B cell (primary cell): ENCODE measurements around the gene WRNIP1. TPM values are rescaled to one million over a fixed set of nuclear protein-coding genes. Genes with fewer than 3 reads are reported as not detected.

ENCODE experiments used
- ATAC-seq: fragments of 200-7000 bp; cut with Tn5 transposase; one replicate; pipeline ENCODE4 v1.10.0; 2021; ENCODE audit warnings: low read depth, mild to moderate bottlenecking, moderate number of reproducible peaks, moderate library complexity
- CTCF ChIA-PET: fragments of 350-600 bp; sonication (Branson Sonifier 250); formaldehyde crosslinking; loops from one replicate; lab custom pipeline; 2021; ENCODE audit warnings: antibody characterized with exemption, inconsistent platforms; lab: Charles Lee
- POLR2A ChIA-PET: fragments of 350-600 bp; sonication (Branson Sonifier 250); formaldehyde crosslinking; loops from one replicate; lab custom pipeline; 2021; ENCODE audit warnings: antibody characterized with exemption; lab: Charles Lee
- DNase-seq: peaks from one replicate; pipeline ENCODE4 v3.0.0; 2013
- H2AFZ ChIP-seq: 2 replicates; pipeline ENCODE4 v1.6.1; 2012; ENCODE audit warnings: mild to moderate bottlenecking, low read depth, low read length; ENCODE audit not compliant: insufficient read depth, poor library complexity, severe bottlenecking
- H3K27ac ChIP-seq, 2 donors: 1 replicate in 1 of 2; 2 replicates in 1 of 2; pipeline ENCODE4 v1.5.1; 2012 to 2013; ENCODE audit warnings: low read length in 2 of 2, mild to moderate bottlenecking in 2 of 2, moderate library complexity in 1 of 2
- H3K27me3 ChIP-seq, 4 experiments: fragments of 200-600 bp in 1 of 4; sonication (generic) in 1 of 4; replicated peaks in 1 of 4; 1 replicate in 2 of 4; 2 replicates in 2 of 4; pipeline versions ENCODE4 v1.6.1 to v1.7.0; 2013 to 2016; ENCODE audit warnings: low read length in 3 of 4, mild to moderate bottlenecking in 2 of 4, mixed read lengths in 1 of 4, moderate library complexity in 1 of 4; ENCODE audit not compliant: insufficient read depth in 4 of 4, control insufficient read depth in 3 of 4; ENCODE audit errors: control extremely low read depth in 1 of 4
- H3K36me3 ChIP-seq, 2 experiments: replicated peaks in 1 of 2; 1 replicate in 1 of 2; 2 replicates in 1 of 2; pipeline versions ENCODE4 v1.6.1 to v1.7.1; 2013; ENCODE audit warnings: low read length in 1 of 2; ENCODE audit not compliant: insufficient read depth in 2 of 2, control insufficient read depth in 1 of 2; ENCODE audit errors: control extremely low read depth in 1 of 2, extremely low read depth in 1 of 2
- H3K4me1 ChIP-seq, 2 donors: fragments of 200-600 bp in 1 of 2; sonication (generic) in 1 of 2; 1 replicate in 1 of 2; 2 replicates in 1 of 2; pipeline versions ENCODE4 v1.5.1 to v1.6.1; 2013 to 2017; ENCODE audit warnings: low read length in 2 of 2; ENCODE audit not compliant: control insufficient read depth in 2 of 2, insufficient read depth in 2 of 2
- H3K4me2 ChIP-seq: replicated peaks from 2 replicates; pipeline ENCODE3; 2012; ENCODE audit warnings: mild to moderate bottlenecking, low read depth, low read length; ENCODE audit not compliant: poor library complexity, severe bottlenecking
- H3K4me3 ChIP-seq, 5 experiments: fragments of 200-600 bp in 1 of 5; sonication (generic) in 1 of 5; 1 replicate in 3 of 5; 2 replicates in 2 of 5; pipeline versions ENCODE4 v1.5.1 to v1.7.0; 2011 to 2016; ENCODE audit warnings: low read length in 4 of 5, mild to moderate bottlenecking in 4 of 5, low read depth in 2 of 5, control low read depth in 1 of 5, moderate library complexity in 1 of 5; ENCODE audit not compliant: insufficient read depth in 1 of 5; ENCODE audit errors: control extremely low read depth in 1 of 5, extremely low read depth in 1 of 5
- H3K79me2 ChIP-seq: fragments of 200-600 bp; sonication (generic); one replicate; pipeline ENCODE4 v1.6.0; 2016; ENCODE audit warnings: low read length; ENCODE audit not compliant: control insufficient read depth, insufficient read depth
- H3K9ac ChIP-seq: fragments of 200-600 bp; sonication (generic); 2 replicates; pipeline ENCODE4 v1.6.1; 2017; ENCODE audit warnings: mild to moderate bottlenecking, low read length, moderate library complexity
- H3K9me3 ChIP-seq, 3 donors: one replicate each; pipeline versions ENCODE4 v1.6.1 to v1.7.1; 2013; ENCODE audit warnings: low read length in 2 of 3; ENCODE audit not compliant: control insufficient read depth in 2 of 3, insufficient read depth in 1 of 3; ENCODE audit errors: control extremely low read depth in 1 of 3
- H4K20me1 ChIP-seq: 2 replicates; pipeline ENCODE4 v1.6.0; 2012; ENCODE audit warnings: mild to moderate bottlenecking, low read length; ENCODE audit not compliant: insufficient read depth, control insufficient read depth, poor library complexity, severe bottlenecking
- H3K27ac Mint-ChIP-seq: one replicate; pipeline ENCODE4 v1.8.0; 2021; ENCODE audit warnings: mixed read lengths
- H3K27me3 Mint-ChIP-seq: one replicate; pipeline ENCODE4 v1.8.0; 2021; ENCODE audit warnings: mixed read lengths
- H3K4me1 Mint-ChIP-seq: one replicate; pipeline ENCODE4 v1.8.0; 2021; ENCODE audit warnings: mixed read lengths
- H3K4me3 Mint-ChIP-seq: one replicate; pipeline ENCODE4 v1.8.0; 2021; ENCODE audit warnings: mixed read lengths
- H3K9me3 Mint-ChIP-seq: one replicate; pipeline ENCODE4 v1.8.0; 2022; ENCODE audit warnings: mixed read lengths; ENCODE audit not compliant: insufficient read depth
- EZH2 ChIP-seq: IDR thresholded peaks from 2 replicates; pipeline ENCODE4 v1.6.1; 2012; ENCODE audit warnings: borderline replicate concordance, low read depth, mild to moderate bottlenecking, moderate library complexity, low read length; ENCODE audit not compliant: insufficient read depth, poor library complexity, severe bottlenecking
- WGBS: methylation state at CpG from one replicate; pipeline ENCODE4 v1.1.5; 2013; ENCODE audit warnings: missing lambda C conversion rate; ENCODE audit not compliant: insufficient coverage; 5-methylcytosine and 5-hydroxymethylcytosine counted together
- intact Hi-C: fragments of 100-400 bp; cut with micrococcal nuclease; formaldehyde crosslinking; loops from one replicate; pipeline ENCODE4 v1.10.0; 2022
- polyA plus RNA-seq: library from polyadenylated mRNA; depleted of rRNA; stranded (reverse); fragments of >200 nt; gene quantifications from 2 replicates; pipeline ENCODE4 v1.2.3, GENCODE V29; 2012
- total RNA-seq, 2 donors: library from RNA; stranded (reverse); fragments of 120-200 nt in 1 of 2; gene quantifications; 1 replicate in 1 of 2; 2 replicates in 1 of 2; pipeline versions ENCODE4 v1.2.3 to v1.2.4, GENCODE V29; 2013 to 2022
- TF ChIP-seq, protein P1 (sequence below): fragments of 200-600 bp; IDR thresholded peaks from one replicate; pipeline ENCODE4 v1.8.0; 2022; ENCODE audit warnings: antibody characterized with exemption, mild to moderate bottlenecking

The WRNIP1 gene
- total and polyA plus RNA-seq, 2 donors (not counting 1 experiment from before 2014, with no cell fraction given) = 32.6 to 35.2 TPM

DNA sequence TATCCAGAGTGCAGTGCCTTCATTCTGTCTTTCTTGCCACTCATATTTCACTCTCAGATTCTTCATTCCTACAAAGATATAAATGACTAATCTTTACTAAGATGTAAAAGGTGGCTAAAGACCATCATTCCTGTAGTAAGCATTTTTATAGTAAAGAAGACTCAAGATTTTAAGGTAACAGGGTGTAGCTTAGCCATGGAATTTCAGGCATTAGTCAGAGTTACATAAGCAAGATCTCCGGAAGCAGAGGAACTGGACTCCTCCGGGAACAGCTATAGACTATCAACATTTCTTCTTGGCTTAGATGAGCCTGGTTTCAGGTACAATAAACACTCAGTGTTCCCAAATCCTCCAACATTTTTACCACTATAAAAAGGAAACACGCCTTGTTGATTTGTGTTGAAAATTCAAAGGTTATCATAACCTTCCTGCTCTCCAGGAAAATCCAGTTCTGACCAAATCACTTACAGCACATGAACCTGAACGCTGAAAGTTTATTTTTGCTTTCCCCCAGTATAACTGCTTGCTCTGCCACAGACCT is 52.8 kb downstream of the WRNIP1 start:
- Histone ChIP-seq H3K79me2 (no peaks in the 10 kb centered on the region), H3K27ac (no peak overlapping the region), H3K9me3 (peaks cover 4 to 14% (median 7%) of the 10 kb centered on the region in 3 donors), H2AFZ (no peak overlapping the region), H3K9ac (no peak overlapping the region), H3K4me2 (no peak overlapping the region), H3K4me1 (no peaks in the 10 kb centered on the region), H3K4me3 (no peak overlapping the region), H3K27me3 (no peaks in the 10 kb centered on the region), H4K20me1 (no peaks in the 10 kb centered on the region), H3K36me3 (no peaks in the 10 kb centered on the region)
- no peaks in the 10 kb centered on the region for H3K4me1 Mint-ChIP-seq
- CTCF ChIA-PET = interaction anchor here (1.5 kb wide), 1 partner anchor 27 kb away, joined by 7 read pairs; no protein-coding TSS in a partner anchor
- no peak for ATAC-seq
- POLR2A ChIA-PET = no interaction called here
- no peak overlapping the region for H3K27ac Mint-ChIP-seq
- peaks cover 7% of the 10 kb centered on the region for H3K27me3 Mint-ChIP-seq
- no peak overlapping the region for H3K4me3 Mint-ChIP-seq
- 100% methylated on average over 2 of the region's 4 CpGs for WGBS
- peaks cover 19% of the 10 kb centered on the region for H3K9me3 Mint-ChIP-seq
- DNase-seq = no peak
- no peak for TF ChIP-seq EZH2
- TF ChIP-seq, protein P1, sequence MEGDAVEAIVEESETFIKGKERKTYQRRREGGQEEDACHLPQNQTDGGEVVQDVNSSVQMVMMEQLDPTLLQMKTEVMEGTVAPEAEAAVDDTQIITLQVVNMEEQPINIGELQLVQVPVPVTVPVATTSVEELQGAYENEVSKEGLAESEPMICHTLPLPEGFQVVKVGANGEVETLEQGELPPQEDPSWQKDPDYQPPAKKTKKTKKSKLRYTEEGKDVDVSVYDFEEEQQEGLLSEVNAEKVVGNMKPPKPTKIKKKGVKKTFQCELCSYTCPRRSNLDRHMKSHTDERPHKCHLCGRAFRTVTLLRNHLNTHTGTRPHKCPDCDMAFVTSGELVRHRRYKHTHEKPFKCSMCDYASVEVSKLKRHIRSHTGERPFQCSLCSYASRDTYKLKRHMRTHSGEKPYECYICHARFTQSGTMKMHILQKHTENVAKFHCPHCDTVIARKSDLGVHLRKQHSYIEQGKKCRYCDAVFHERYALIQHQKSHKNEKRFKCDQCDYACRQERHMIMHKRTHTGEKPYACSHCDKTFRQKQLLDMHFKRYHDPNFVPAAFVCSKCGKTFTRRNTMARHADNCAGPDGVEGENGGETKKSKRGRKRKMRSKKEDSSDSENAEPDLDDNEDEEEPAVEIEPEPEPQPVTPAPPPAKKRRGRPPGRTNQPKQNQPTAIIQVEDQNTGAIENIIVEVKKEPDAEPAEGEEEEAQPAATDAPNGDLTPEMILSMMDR = no peak
- intact Hi-C loops = no loop called here

DNA sequence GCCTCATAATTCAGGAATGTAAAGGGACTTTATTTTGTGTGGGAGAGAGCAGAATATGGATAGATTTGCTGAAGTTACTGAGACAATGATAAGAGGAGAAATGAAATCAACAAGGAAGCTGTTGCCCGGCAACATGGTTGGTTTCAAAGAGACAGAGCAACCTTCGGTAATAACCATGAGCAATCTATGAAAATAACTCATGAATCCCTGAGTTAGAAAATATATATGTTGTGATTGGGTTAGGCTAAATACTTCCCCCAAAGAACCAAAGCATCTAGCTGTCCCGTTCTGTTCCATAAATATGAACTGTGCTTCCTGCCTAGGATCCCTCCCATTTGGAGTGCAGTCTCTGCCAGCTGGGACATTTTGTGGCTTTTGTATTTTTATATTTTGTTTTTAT is 53.4 kb downstream of the WRNIP1 start:
- no peak for ATAC-seq
- Mint-ChIP-seq H3K4me1 (no peaks in the 10 kb centered on the region), H3K9me3 (peaks cover 19% of the 10 kb centered on the region), H3K27me3 (peaks cover 7% of the 10 kb centered on the region), H3K4me3 (no peak overlapping the region), H3K27ac (no peak overlapping the region)
- DNase-seq = no peak
- intact Hi-C loops = no loop called here
- Histone ChIP-seq H3K9me3 (peaks cover 4 to 14% (median 4%) of the 10 kb centered on the region in 3 donors), H3K79me2 (no peaks in the 10 kb centered on the region), H3K27ac (no peak overlapping the region), H3K4me1 (no peaks in the 10 kb centered on the region), H4K20me1 (no peaks in the 10 kb centered on the region), H3K36me3 (no peaks in the 10 kb centered on the region), H3K4me3 (no peak overlapping the region), H3K27me3 (no peaks in the 10 kb centered on the region), H2AFZ (no peak overlapping the region), H3K9ac (no peak overlapping the region), H3K4me2 (no peak overlapping the region)
- TF ChIP-seq, protein P1 = no peak
- ChIA-PET CTCF (interaction anchor here (1.5 kb wide), 1 partner anchor 27 kb away, joined by 7 read pairs; no protein-coding TSS in a partner anchor), POLR2A (no interaction called here)
- WGBS = no CpG with 5 or more reads among the region's 3 CpGs
